ENCODE results near the gene BHLHE41.

Gene BHLHE41

DNA sequence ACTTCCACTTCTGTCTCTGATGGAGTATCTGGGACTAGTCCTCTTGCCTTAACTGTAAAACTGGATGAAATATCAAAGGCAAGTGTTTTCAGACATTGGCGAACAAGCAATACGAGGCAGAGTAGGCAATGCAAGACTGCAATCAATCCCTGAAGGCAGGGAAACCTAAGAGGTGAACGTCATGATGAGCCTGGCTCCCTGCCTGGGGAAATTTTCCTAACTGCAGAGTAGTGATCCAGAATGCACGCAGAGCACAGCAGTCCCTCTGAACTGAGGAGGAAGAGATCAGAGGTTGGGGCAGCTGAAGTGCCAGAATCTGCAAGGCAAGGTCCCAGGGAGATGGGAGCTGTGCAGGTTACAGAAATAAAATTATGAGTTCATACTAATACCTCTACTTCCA is 18.5 kb downstream of the BHLHE41 start:
- TF ChIP-seq, protein P1, sequence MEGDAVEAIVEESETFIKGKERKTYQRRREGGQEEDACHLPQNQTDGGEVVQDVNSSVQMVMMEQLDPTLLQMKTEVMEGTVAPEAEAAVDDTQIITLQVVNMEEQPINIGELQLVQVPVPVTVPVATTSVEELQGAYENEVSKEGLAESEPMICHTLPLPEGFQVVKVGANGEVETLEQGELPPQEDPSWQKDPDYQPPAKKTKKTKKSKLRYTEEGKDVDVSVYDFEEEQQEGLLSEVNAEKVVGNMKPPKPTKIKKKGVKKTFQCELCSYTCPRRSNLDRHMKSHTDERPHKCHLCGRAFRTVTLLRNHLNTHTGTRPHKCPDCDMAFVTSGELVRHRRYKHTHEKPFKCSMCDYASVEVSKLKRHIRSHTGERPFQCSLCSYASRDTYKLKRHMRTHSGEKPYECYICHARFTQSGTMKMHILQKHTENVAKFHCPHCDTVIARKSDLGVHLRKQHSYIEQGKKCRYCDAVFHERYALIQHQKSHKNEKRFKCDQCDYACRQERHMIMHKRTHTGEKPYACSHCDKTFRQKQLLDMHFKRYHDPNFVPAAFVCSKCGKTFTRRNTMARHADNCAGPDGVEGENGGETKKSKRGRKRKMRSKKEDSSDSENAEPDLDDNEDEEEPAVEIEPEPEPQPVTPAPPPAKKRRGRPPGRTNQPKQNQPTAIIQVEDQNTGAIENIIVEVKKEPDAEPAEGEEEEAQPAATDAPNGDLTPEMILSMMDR (IDR thresholded peaks at IDR 0.05; ENCODE audit: borderline replicate concordance, extremely low read depth, low read length, poor library complexity, severe bottlenecking) = no peak
- no peak for TF ChIP-seq EZH2 (IDR thresholded peaks at IDR 0.05; ENCODE audit: borderline replicate concordance, low read depth, low read length, severe bottlenecking)
- no peak overlapping the region for H3K4me3 ChIP-seq (ENCODE audit: low read depth in 1 of 2, low read length in 2 of 2)
- no peak overlapping the region for H3K4me2 ChIP-seq (ENCODE audit: insufficient read depth, low read length)
- H3K79me2 ChIP-seq (ENCODE audit: insufficient read depth, low read length) = no peaks in the 10 kb centered on the region
- H4K20me1 ChIP-seq (ENCODE audit: insufficient read depth, low read length) = no peaks in the 10 kb centered on the region
- no peaks in the 10 kb centered on the region for H3K9me3 ChIP-seq (ENCODE audit: insufficient read depth, low read length, severe bottlenecking)
- peaks cover 32% of the 10 kb centered on the region for H3K27me3 ChIP-seq (ENCODE audit: insufficient read depth, low read length, poor library complexity)
- H3K9ac ChIP-seq (ENCODE audit: low read depth, low read length) = no peak overlapping the region
- no peaks in the 10 kb centered on the region for H3K36me3 ChIP-seq (ENCODE audit: insufficient read depth, low read length)
- no peaks in the 10 kb centered on the region for H3K4me1 ChIP-seq (ENCODE audit: insufficient read depth, low read length)
- H3K27ac ChIP-seq (ENCODE audit: low read length) = no peak overlapping the region
- ATAC-seq (ENCODE audit: insufficient read depth, low read depth) (no peak), DNase-seq (no peak)
- H2AFZ ChIP-seq (ENCODE audit: low read depth, low read length) = no peak overlapping the region

DNA sequence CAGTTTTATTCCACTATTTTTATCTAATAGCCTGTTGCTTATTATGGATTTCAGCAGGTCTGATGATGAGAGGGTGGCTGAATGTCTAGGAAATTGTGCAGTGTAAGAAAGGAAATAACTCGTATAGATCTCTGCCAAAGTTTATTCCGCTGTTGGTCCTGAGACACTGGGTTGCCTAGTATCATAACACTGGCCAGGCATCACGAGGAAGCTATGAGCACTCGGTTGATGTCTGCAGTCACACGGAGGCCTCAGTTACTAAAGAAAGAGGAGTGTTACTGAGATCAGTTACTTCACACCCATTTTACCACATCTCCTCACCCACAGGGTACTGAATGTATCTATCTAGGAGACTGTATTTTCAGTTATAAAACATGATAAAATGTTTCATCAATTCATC is 21.9 kb downstream of the BHLHE41 start:
- H3K27me3 ChIP-seq (ENCODE audit: insufficient read depth, low read length, poor library complexity) = peaks cover 30% of the 10 kb centered on the region
- no peaks in the 10 kb centered on the region for H4K20me1 ChIP-seq (ENCODE audit: insufficient read depth, low read length)
- H3K9me3 ChIP-seq (ENCODE audit: insufficient read depth, low read length, severe bottlenecking) = no peaks in the 10 kb centered on the region
- H3K27ac ChIP-seq (ENCODE audit: low read length) = no peak overlapping the region
- DNase-seq = no peak
- H2AFZ ChIP-seq (ENCODE audit: low read depth, low read length) = no peak overlapping the region
- no peaks in the 10 kb centered on the region for H3K4me1 ChIP-seq (ENCODE audit: insufficient read depth, low read length)
- no peak overlapping the region for H3K9ac ChIP-seq (ENCODE audit: low read depth, low read length)
- no peak for TF ChIP-seq EZH2 (IDR thresholded peaks at IDR 0.05; ENCODE audit: borderline replicate concordance, low read depth, low read length, severe bottlenecking)
- TF ChIP-seq, protein P1 (IDR thresholded peaks at IDR 0.05; ENCODE audit: borderline replicate concordance, extremely low read depth, low read length, poor library complexity, severe bottlenecking) = no peak
- H3K79me2 ChIP-seq (ENCODE audit: insufficient read depth, low read length) = no peaks in the 10 kb centered on the region
- no peaks in the 10 kb centered on the region for H3K36me3 ChIP-seq (ENCODE audit: insufficient read depth, low read length)
- ATAC-seq (ENCODE audit: insufficient read depth, low read depth) = no peak
- no peak overlapping the region for H3K4me3 ChIP-seq (ENCODE audit: low read depth in 1 of 2, low read length in 2 of 2)
- H3K4me2 ChIP-seq (ENCODE audit: insufficient read depth, low read length) = no peak overlapping the region

DNA sequence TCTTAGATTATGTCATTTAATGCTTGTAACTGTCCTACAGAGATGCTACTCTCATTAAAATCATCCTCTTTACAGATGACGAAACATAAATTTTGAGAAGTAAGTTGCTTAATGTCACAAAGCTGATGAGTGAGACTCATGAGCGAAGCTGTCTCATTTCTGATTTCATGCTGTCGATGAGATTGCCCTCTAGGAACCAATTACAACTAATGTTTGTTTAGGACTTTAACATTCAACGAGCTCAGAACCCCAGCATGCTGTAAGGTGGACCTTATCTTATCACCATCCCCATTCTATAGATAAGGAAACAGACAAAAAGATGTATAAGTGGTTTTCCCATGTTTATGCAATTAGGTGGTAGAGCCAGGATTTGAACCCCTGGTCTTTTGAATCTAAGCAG is 23.1 kb downstream of the BHLHE41 start:
- Histone ChIP-seq H3K4me2 (ENCODE audit: insufficient read depth, low read length) (no peak overlapping the region), H3K79me2 (ENCODE audit: insufficient read depth, low read length) (no peaks in the 10 kb centered on the region), H3K9me3 (ENCODE audit: insufficient read depth, low read length, severe bottlenecking) (no peaks in the 10 kb centered on the region), H3K27me3 (ENCODE audit: insufficient read depth, low read length, poor library complexity) (peaks cover 30% of the 10 kb centered on the region), H4K20me1 (ENCODE audit: insufficient read depth, low read length) (no peaks in the 10 kb centered on the region), H3K4me3 (ENCODE audit: low read depth in 1 of 2, low read length in 2 of 2) (no peak overlapping the region), H3K36me3 (ENCODE audit: insufficient read depth, low read length) (no peaks in the 10 kb centered on the region), H3K27ac (ENCODE audit: low read length) (no peak overlapping the region), H2AFZ (ENCODE audit: low read depth, low read length) (no peak overlapping the region), H3K4me1 (ENCODE audit: insufficient read depth, low read length) (no peaks in the 10 kb centered on the region), H3K9ac (ENCODE audit: low read depth, low read length) (no peak overlapping the region)
- TF ChIP-seq EZH2 (IDR thresholded peaks at IDR 0.05; ENCODE audit: borderline replicate concordance, low read depth, low read length, severe bottlenecking) = no peak
- TF ChIP-seq, protein P1 (IDR thresholded peaks at IDR 0.05; ENCODE audit: borderline replicate concordance, extremely low read depth, low read length, poor library complexity, severe bottlenecking) = no peak
- ATAC-seq (ENCODE audit: insufficient read depth, low read depth) (no peak), DNase-seq (no peak)

DNA sequence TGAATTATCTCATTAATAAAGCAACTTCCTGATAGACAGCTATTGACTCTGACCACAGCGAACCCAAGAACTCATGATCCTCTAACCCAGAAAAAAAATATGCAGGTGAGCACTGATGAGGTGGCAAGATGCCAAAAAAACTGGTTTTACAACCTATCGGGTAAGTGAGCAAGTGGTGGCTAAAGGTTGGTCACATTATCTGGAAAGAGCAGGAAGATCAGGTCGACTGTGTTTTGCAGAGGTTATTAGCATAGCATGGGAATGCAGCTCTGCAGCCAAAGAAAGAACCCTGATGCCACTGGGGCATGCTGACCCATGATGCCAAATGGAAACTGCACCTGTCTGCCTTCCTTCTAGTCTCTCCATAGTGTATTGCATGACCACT is 23.5 kb downstream of the BHLHE41 start:
- Histone ChIP-seq H2AFZ (ENCODE audit: low read depth, low read length) (no peak overlapping the region), H3K36me3 (ENCODE audit: insufficient read depth, low read length) (no peaks in the 10 kb centered on the region), H3K9me3 (ENCODE audit: insufficient read depth, low read length, severe bottlenecking) (no peaks in the 10 kb centered on the region), H3K27ac (ENCODE audit: low read length) (no peak overlapping the region), H3K4me1 (ENCODE audit: insufficient read depth, low read length) (no peaks in the 10 kb centered on the region), H3K27me3 (ENCODE audit: insufficient read depth, low read length, poor library complexity) (peaks cover 30% of the 10 kb centered on the region), H4K20me1 (ENCODE audit: insufficient read depth, low read length) (no peaks in the 10 kb centered on the region), H3K79me2 (ENCODE audit: insufficient read depth, low read length) (no peaks in the 10 kb centered on the region), H3K4me3 (ENCODE audit: low read depth in 1 of 2, low read length in 2 of 2) (no peak overlapping the region), H3K9ac (ENCODE audit: low read depth, low read length) (no peak overlapping the region), H3K4me2 (ENCODE audit: insufficient read depth, low read length) (no peak overlapping the region)
- no peak for ATAC-seq (ENCODE audit: insufficient read depth, low read depth)
- no peak for DNase-seq
- TF ChIP-seq EZH2 (IDR thresholded peaks at IDR 0.05; ENCODE audit: borderline replicate concordance, low read depth, low read length, severe bottlenecking) = no peak
- TF ChIP-seq, protein P1 (IDR thresholded peaks at IDR 0.05; ENCODE audit: borderline replicate concordance, extremely low read depth, low read length, poor library complexity, severe bottlenecking) = no peak
